Activated CD8-positive, alpha-beta memory T cell treated with anti-CD3 and anti-CD28 coated beads, Interleukin-2, amount 10 ng/mL, durations not matched to agents 7 days and 5 days (primary cell): ENCODE measurements around the gene RASAL3. TPM values are rescaled to one million over a fixed set of nuclear protein-coding genes. Genes with fewer than 3 reads are reported as not detected.
A peak's percentile ranks its signal among the peaks of the same experiment; 100 is the strongest.
"Not testable (repeated sequence)": the region's sequence is repeated elsewhere in the genome, so short reads cannot be mapped to it uniquely, and the experiment has no call there.

ENCODE experiments used
- ATAC-seq: fragments of 150-1000 bp; cut with Tn5 transposase; one replicate; pipeline ENCODE4 v1.10.0; 2021; ENCODE audit warnings: moderate library complexity
- CTCF ChIA-PET: fragments of 350-600 bp; sonication (Branson Sonifier 250); formaldehyde crosslinking; loops from one replicate; lab custom pipeline; 2021; ENCODE audit warnings: antibody characterized with exemption; lab: Charles Lee
- DNase-seq: peaks from one replicate; pipeline ENCODE4 v3.0.0-alpha.2; 2020
- H3K27ac Mint-ChIP-seq: one replicate; pipeline ENCODE4 v1.8.0; 2021; ENCODE audit warnings: mild to moderate bottlenecking, mixed read lengths
- H3K27me3 Mint-ChIP-seq: one replicate; pipeline ENCODE4 v1.8.0; 2021; ENCODE audit warnings: mixed read lengths
- H3K36me3 Mint-ChIP-seq: one replicate; pipeline ENCODE4 v1.8.0; 2021; ENCODE audit warnings: mild to moderate bottlenecking, mixed read lengths
- H3K4me1 Mint-ChIP-seq: one replicate; pipeline ENCODE4 v1.8.0; 2021; ENCODE audit warnings: mixed read lengths
- H3K4me3 Mint-ChIP-seq: one replicate; pipeline ENCODE4 v1.8.0; 2021; ENCODE audit warnings: mild to moderate bottlenecking, moderate library complexity, mixed read lengths
- H3K9me3 Mint-ChIP-seq: one replicate; pipeline ENCODE4 v1.8.0; 2022; ENCODE audit warnings: low read depth, mixed read lengths
- total RNA-seq, 2 experiments: library from RNA; stranded (reverse); gene quantifications; one replicate each; pipeline ENCODE4 v1.2.3, GENCODE V29; 2021

Gene RASAL3
- total RNA-seq, 2 experiments from 2014 or later: 166 to 172 TPM

DNA sequence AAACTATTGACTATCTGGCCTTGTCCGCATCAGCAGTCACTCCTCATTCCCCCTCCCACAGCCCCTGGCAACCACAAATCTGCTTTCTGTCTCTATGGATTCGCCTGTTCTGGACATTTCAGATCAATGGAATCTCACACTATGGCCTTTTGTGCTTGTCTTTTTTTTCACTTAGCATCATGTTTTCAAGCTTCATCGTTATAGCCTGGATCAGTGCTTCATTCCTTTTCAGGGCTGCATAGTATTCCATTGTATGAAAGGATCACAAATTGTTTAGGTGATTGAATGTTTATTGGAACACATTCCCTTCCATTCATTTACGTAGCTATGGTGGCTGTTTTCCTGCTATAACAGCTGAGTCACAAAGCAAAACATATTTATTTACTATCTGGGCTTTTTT lies 22.7 kb upstream of the RASAL3 start:
- no peak for DNase-seq
- H3K9me3 Mint-ChIP-seq: peaks cover 6% of the 10 kb centered on the region
- no peak overlapping the region for H3K4me3 Mint-ChIP-seq
- H3K36me3 Mint-ChIP-seq: peaks cover 5% of the 10 kb centered on the region
- ATAC-seq: no peak
- peaks cover 2% of the 10 kb centered on the region for H3K27me3 Mint-ChIP-seq
- peaks cover 12% of the 10 kb centered on the region for H3K4me1 Mint-ChIP-seq
- no peak overlapping the region for H3K27ac Mint-ChIP-seq
- CTCF ChIA-PET: interaction anchor here (1.5 kb wide), 1 partner anchor 395 kb away, joined by 4 read pairs; no protein-coding TSS in a partner anchor

DNA sequence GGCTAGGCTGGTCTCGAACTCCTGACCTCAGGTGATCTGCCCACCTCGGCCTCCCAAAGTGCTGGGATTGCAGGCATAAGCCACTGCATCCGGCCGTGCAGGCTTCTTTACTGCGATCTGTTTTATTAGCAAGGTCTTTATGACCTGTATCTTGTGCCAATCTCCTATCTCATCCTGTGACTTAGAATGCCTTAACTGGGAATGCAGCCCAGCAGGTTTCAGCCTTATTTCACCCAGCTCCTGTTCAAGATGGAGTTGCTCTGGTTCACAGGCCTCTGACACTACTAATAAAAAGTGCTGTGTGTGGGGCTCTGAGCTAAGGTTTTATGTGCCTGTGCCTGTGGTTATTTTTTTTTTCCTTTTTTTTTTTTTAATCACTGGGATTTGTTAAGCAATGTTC lies 21.4 kb upstream of the RASAL3 start:
- not testable (repeated sequence) for H3K27me3 Mint-ChIP-seq, H3K36me3 Mint-ChIP-seq, H3K27ac Mint-ChIP-seq, H3K9me3 Mint-ChIP-seq, ATAC-seq, H3K4me3 Mint-ChIP-seq, DNase-seq
- H3K4me1 Mint-ChIP-seq: peaks cover 12% of the 10 kb centered on the region
- CTCF ChIA-PET: interaction anchor here (1.0 to 2.6 kb wide), 3 partner anchors 18 to 221 kb away, joined by 3 to 9 read pairs (median 4); no protein-coding TSS in a partner anchor

DNA sequence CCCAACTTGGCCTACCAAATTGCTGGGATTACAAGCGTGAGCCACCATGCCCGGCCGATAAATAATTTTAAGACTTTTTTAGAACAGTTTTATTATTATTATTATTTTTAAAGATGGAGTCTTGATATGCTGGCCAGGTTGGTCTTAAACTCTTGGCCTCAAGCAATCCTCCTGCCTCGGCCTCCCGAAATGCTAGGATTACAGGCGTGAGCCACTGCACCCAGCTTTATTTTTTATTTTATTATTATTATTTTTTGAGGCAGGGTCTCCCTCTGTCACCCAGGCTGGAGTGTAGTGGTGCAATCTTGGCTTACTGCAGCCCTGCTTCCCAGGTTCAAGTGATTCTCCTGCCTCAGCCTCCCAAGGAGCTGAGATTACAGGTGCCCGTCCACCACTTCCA lies 16.7 kb upstream of the RASAL3 start:
- H3K36me3 Mint-ChIP-seq, H3K4me3 Mint-ChIP-seq, H3K9me3 Mint-ChIP-seq, DNase-seq, H3K27me3 Mint-ChIP-seq, H3K27ac Mint-ChIP-seq, ATAC-seq: not testable (repeated sequence)
- CTCF ChIA-PET: interaction anchor here (0.6 to 0.7 kb wide), 2 partner anchors 75 to 894 kb away, joined by 3 read pairs; no protein-coding TSS in a partner anchor
- peaks cover 33% of the 10 kb centered on the region for H3K4me1 Mint-ChIP-seq

DNA sequence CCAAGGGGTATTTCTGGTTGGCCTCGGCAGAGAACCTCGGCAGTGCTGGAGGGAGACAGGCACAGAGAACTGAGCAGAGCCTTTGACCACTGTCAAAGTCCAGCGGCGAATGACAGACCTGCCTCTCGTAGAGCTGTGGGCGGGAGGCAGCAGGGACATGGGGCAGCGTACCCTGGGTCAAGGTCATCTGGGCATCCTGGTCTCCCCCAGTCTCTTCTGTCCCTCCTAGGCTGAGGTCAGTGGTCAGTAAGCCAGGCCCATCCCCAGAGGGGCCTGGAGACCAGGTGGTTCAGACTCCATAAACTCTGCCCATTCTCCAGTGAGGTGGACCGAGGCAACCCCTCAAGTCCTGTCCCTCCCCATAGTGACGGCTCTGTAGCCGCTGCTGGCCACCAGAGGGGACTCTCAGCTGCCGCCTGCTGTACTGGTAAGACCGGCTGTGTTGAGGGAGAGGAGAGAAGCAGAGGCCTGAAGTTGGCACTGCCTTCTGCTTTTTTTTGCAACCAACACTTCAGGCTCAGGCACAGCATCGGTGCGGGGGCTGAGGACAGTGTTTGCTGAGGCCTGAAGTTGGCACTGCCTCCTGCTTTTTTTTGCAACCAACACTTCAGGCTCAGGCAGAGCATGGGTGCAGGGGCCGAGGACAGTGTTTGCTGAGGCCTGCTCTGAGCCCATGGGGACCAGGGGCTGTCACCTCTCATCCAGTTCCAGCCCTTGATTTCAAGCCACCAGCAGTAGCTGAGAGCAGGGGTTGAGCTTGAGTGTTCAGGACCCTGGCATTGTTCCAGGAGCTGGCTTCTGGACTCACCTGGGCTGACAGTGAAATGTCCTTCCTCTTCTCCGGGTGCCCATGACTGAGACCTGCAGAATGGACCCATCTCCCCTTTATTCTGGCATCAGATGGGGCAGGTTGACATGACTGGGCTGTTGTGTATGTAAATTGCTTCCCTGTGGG lies 15.3 kb upstream of the RASAL3 start, which contains the start of gene PGLYRP2:
Gene PGLYRP2, minus strand, starts transcription at position 111 of the 955 bp plus-strand sequence. CDS start 130 bp downstream, outside the sequence.
- DNase-seq (no peak), ATAC-seq (no peak)
- Mint-ChIP-seq H3K27ac (no peak within 1 kb of the TSS), H3K36me3 (peaks cover 2% of the 10 kb centered on the region), H3K27me3 (no peaks in the 10 kb centered on the region), H3K4me3 (no peak within 1 kb of the TSS), H3K9me3 (no peaks in the 10 kb centered on the region), H3K4me1 (peaks cover 35% of the 10 kb centered on the region)
- CTCF ChIA-PET: interaction anchor here (0.6 to 3.2 kb wide), 6 partner anchors 10 to 76 kb away, joined by 3 to 8 read pairs (median 4); partner anchors contain the start of gene RASAL3

DNA sequence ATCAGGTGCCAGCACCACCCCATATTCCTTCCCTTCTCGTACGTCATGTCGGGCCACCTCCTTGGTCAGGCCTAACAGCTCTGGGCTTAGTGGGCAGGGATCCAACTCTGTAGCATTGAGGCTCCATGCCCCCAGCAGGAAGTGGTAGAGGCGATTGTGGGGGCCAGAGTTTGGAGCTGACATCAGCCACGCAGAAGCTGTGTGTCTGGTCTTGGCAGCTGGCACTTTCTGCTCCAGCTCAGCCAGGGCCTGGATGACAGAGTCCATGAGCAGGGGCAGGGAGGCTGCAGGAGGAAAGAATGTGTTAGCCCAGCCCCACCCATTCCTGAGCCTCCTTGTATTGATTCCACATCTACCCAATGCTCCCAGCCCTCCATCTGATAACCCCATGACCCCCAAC lies 12.0 kb upstream of the RASAL3 start:
- no peaks in the 10 kb centered on the region for H3K9me3 Mint-ChIP-seq
- H3K36me3 Mint-ChIP-seq: peaks cover 2% of the 10 kb centered on the region
- no peaks in the 10 kb centered on the region for H3K27me3 Mint-ChIP-seq
- peaks cover 29% of the 10 kb centered on the region for H3K4me1 Mint-ChIP-seq
- peak; percentile 16 for ATAC-seq
- H3K4me3 Mint-ChIP-seq: no peak overlapping the region
- CTCF ChIA-PET: interaction anchor here (1.0 to 1.2 kb wide), 4 partner anchors 8 to 57 kb away, joined by 3 to 5 read pairs (median 4); partner anchors contain the start of gene AKAP8L
- no peak overlapping the region for H3K27ac Mint-ChIP-seq
- DNase-seq: no peak

DNA sequence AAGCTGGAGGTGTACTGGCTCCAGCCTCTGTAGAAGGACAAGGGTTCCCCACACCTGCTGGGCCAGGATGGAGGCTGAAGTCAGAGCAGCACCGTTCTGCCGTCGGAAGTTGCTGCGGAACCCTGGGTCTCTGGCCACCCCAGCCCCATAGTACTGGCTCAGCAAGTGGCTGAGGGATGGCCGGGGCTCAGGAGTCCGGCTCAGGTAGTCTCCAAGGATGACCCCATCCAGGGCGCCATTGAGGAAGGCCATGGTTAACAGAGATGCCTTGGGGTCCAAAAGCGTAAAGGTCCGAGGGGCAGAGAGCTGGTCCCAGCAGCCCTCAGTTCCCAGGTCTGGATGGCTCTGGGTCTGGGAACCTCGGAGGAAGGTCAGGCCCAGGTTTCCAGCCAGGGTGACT lies 11.3 kb upstream of the RASAL3 start:
- Mint-ChIP-seq H3K9me3 (no peaks in the 10 kb centered on the region), H3K4me1 (peaks cover 29% of the 10 kb centered on the region), H3K27ac (no peak overlapping the region), H3K27me3 (no peaks in the 10 kb centered on the region), H3K36me3 (peaks cover 2% of the 10 kb centered on the region), H3K4me3 (no peak overlapping the region)
- no peak for ATAC-seq
- no peak for DNase-seq
- CTCF ChIA-PET: interaction anchor here (1.0 to 1.1 kb wide), 2 partner anchors 39 to 56 kb away, joined by 4 to 5 read pairs; partner anchors contain the start of gene AKAP8L

DNA sequence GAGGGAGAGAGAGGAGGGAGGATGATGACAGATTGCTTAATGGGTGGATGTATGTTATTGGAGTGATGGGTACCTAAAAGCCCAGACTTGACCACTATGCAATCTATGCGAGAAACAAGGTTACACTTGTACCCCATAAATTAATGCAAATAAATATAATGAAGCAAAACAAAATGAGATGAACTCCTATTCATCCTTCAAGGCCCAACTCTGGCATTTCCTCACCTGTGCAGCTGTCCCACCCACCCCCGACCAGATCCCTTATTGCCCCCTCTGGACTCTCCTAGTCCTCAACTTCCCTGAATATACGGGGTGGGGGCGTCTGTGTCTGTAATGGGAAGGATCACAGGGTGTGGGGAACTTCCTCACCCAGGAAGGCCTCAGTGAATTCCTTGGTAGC lies 10.8 kb upstream of the RASAL3 start:
- ATAC-seq (no peak), DNase-seq (no peak)
- Mint-ChIP-seq H3K36me3 (peaks cover 2% of the 10 kb centered on the region), H3K4me3 (no peak overlapping the region), H3K27me3 (no peaks in the 10 kb centered on the region), H3K4me1 (peaks cover 29% of the 10 kb centered on the region), H3K27ac (no peak overlapping the region), H3K9me3 (no peaks in the 10 kb centered on the region)
- CTCF ChIA-PET: interaction anchor here (0.7 kb wide), 1 partner anchor 82 kb away, joined by 3 read pairs; no protein-coding TSS in a partner anchor

DNA sequence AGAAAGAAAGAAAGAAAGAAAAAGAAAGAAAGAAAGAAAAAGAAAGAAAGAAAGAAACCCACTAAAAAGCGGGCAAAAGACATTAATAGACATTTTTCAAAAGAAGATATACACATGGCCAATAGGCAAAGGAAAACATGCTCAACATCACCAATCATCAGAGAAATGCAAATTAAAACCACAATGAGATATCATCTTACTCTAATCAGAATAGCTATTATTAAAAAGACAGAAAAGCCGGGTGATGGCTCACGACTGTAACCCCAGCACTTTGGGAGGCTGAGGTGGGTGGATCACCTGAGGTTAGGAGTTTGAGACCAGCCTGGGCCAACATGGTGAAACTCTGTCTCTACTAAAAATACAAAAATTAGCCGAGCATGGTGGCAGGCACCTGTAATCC lies 9.5 kb upstream of the RASAL3 start:
- peaks cover 38% of the 10 kb centered on the region for H3K4me1 Mint-ChIP-seq
- H3K36me3 Mint-ChIP-seq, H3K27me3 Mint-ChIP-seq, H3K4me3 Mint-ChIP-seq, H3K27ac Mint-ChIP-seq, ATAC-seq, DNase-seq, H3K9me3 Mint-ChIP-seq: not testable (repeated sequence)
- CTCF ChIA-PET: interaction anchor here (0.7 to 1.0 kb wide), 2 partner anchors 9 to 41 kb away, joined by 3 read pairs; no protein-coding TSS in a partner anchor

DNA sequence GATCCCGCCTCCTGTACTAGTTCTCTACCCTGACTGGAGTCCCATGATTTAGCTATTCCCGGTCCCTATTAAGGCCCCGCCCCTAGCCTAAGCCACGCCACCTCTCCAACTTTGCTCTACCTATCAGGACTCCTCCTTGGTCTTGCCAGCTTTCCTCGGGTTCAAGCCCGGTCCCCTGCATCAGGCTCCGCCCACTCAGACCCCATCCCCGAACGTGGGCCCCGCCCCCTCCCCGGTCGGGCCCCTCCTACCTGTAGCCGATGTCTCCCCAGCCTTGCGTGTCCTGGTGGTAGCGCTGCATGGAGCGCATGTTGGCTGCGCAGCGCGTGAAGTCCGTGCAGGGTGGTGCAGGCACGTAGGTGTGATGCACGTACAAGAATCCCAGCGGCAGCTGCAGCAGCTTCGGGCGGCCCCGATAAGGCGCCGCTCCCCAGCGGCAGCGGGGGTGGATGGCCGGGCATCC lies 7.3 kb upstream of the RASAL3 start:
- no peak overlapping the region for H3K4me3 Mint-ChIP-seq
- ATAC-seq (no peak), DNase-seq (no peak)
- CTCF ChIA-PET: no interaction called here
- H3K4me1 Mint-ChIP-seq: peaks cover 49% of the 10 kb centered on the region
- peaks cover 6% of the 10 kb centered on the region for H3K27me3 Mint-ChIP-seq
- H3K36me3 Mint-ChIP-seq: peaks cover 2% of the 10 kb centered on the region
- H3K9me3 Mint-ChIP-seq: no peaks in the 10 kb centered on the region
- no peak overlapping the region for H3K27ac Mint-ChIP-seq

DNA sequence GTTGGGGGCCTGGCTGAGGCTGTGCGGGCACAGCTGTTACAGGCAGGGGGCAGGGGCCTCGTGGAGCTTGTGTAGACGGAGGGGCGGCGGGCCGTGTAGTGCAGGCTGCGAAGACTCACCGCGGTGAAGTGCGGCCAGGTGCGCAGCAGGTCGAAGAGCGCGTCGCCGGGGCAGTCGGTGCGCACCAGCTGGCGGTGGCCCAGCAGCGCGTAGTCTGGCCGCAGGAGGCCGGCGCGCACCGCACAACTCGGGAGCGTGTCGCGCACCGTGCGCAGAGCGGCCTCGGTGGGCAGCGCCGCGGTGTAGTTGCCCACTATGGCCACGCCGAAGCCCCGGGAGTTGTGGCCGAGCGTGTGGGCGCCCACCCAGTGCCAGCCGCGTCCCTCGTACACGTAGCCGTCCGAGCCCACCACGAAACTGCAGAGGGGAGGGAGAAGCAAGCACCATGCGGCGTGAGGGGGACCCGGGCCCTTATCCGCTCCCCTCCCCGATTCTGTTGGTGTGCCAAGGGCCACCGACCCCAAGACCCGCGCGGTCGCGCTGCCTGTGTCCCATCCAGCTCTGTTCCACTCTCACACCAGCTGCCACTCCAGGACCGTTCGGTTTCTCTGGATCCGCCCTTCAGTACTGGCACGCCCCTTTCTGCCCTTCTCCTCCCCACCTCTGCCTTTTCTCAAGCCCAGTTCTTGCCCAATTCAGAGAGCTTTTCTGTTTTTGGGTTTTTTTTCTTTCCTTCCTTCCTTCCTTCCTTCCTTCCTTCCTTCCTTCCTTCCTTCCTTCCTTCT lies 5.4 kb upstream of the RASAL3 start:
- Mint-ChIP-seq H3K4me1 (peaks cover 50% of the 10 kb centered on the region), H3K9me3 (no peaks in the 10 kb centered on the region), H3K27ac (no peak overlapping the region), H3K4me3 (peak overlapping the region; percentile 70), H3K27me3 (peaks cover 6% of the 10 kb centered on the region), H3K36me3 (no peaks in the 10 kb centered on the region)
- ATAC-seq (no peak), DNase-seq (no peak)
- CTCF ChIA-PET: interaction anchor here (1.1 to 1.8 kb wide), 3 partner anchors 10 to 86 kb away, joined by 3 to 5 read pairs (median 4); partner anchors contain the start of gene PGLYRP2

DNA sequence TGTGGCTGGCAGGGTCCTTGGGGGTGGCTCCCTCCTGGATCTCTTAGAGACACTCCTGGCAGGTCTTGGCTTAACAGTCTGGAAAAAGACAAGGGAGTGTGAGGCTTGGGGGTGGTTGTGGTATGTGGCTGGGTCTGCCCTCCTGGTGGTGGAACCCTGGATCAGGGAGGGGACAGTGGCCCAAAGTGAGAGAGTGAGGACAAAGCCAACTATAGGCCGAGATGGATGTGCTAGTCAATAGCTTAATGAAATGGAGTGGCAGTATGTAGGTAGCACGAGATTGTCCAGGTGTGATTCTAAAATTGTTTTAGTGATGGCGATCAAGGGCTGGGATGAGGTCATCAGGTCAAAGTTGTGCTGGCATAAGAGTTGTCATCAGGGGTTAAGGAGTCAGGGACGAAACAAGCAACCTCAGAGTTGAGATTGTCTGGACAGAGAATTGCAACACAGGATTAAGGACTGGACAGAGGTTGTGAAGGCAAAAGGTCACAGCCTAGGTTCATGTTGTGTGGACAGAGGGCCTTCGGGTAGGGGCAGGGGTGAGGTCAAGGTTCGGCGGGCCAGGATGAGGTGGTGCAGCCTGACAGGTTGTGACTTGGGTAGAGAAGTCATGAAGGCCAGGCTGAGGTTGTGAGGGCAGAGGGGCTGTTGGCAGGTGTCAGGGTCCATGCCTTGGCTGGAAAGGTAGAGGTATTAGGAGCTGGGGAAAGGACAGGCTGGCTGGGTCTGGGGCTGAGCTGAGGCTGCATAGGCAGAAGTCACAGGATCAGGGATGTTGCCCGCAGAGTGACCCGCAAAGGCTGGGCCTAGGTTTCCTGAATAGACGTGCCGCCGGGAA lies 4.5 kb upstream of the RASAL3 start:
- peaks cover 6% of the 10 kb centered on the region for H3K27me3 Mint-ChIP-seq
- DNase-seq: no peak
- CTCF ChIA-PET: interaction anchor here (0.7 to 8.4 kb wide), 8 partner anchors 7 to 87 kb away, joined by 3 to 68 read pairs (median 5); partner anchors contain the start of genes AKAP8L and PGLYRP2
- peaks cover 54% of the 10 kb centered on the region for H3K4me1 Mint-ChIP-seq
- H3K36me3 Mint-ChIP-seq: no peaks in the 10 kb centered on the region
- no peak overlapping the region for H3K27ac Mint-ChIP-seq
- ATAC-seq: no peak
- peak overlapping the region; percentile 70 for H3K4me3 Mint-ChIP-seq
- H3K9me3 Mint-ChIP-seq: no peaks in the 10 kb centered on the region

DNA sequence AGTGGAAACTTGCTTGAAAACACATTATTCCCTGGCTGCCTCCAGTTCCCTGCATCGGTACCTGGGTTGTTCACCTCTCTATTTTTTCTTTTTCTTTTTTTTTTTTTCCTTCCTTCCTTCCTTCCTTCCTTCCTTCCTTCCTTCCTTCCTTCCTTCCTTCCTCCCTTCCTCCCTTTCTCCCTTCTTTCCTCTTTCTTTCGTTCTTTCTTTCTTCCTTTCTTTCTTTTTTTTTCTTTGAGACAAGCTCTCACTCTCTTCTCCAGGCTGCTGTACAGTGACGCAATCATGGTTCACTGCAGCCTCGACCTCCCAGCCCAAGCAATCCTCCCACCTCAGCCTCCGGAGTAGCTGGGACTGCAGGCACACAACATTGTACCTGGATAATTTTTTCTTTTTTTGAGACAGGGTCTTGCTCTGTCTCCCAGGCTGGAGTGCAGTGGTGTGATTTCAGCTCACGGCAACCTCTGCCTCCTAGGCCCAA lies 3.4 kb upstream of the RASAL3 start:
- ATAC-seq (no peak), DNase-seq (no peak)
- Mint-ChIP-seq H3K36me3 (peaks cover 5% of the 10 kb centered on the region), H3K4me1 (peaks cover 56% of the 10 kb centered on the region), H3K27me3 (peaks cover 6% of the 10 kb centered on the region), H3K9me3 (no peaks in the 10 kb centered on the region), H3K4me3 (no peak overlapping the region), H3K27ac (peak overlapping the region; percentile 87)
- CTCF ChIA-PET: interaction anchor here (0.6 to 8.4 kb wide), 14 partner anchors 9 to 236 kb away, joined by 3 to 68 read pairs (median 4); partner anchors contain the start of gene AKAP8L
